Endothelial cell of umbilical vein (primary cell): ENCODE measurements around the gene CELSR1. TPM values are rescaled to one million over a fixed set of nuclear protein-coding genes. Genes with fewer than 3 reads are reported as not detected.

Experiments used
- BruUV-seq: library from RNA; stranded (reverse); fragments of 400-500 nt; replicated peaks from 2 replicates; lab custom pipeline; 2021; lab: Mats Ljungman, UMichigan
- CTCF ChIA-PET: fragments of 300-600, 350-600 bp; sonication (Branson Sonifier 250); formaldehyde crosslinking; loops from one replicate; lab custom pipeline; 2021; ENCODE audit warnings: antibody characterized with exemption, inconsistent platforms; lab: Charles Lee
- POLR2A ChIA-PET: fragments of 300-600, 350-600 bp; sonication (Branson Sonifier 250); formaldehyde crosslinking; loops from one replicate; lab custom pipeline; 2021; ENCODE audit warnings: antibody characterized with exemption, inconsistent platforms; lab: Charles Lee
- DNase-seq: peaks from one replicate; pipeline ENCODE4 v3.0.0-alpha.2; 2011; ENCODE audit warnings: low read depth, low spot score
- FAIRE-seq: peaks from 2 replicates; lab custom pipeline; 2011; peaks lifted over from hg19 to GRCh38; lab: Jason Lieb, UNC
- H2AFZ ChIP-seq: 2 replicates; pipeline ENCODE4 v1.6.0; 2012; ENCODE audit warnings: low read depth, low read length, control low read depth, inconsistent platforms
- H3K27ac ChIP-seq: 2 replicates; pipeline ENCODE4 v1.5.1; 2011; ENCODE audit warnings: low read depth, mild to moderate bottlenecking, control low read depth, low read length, moderate library complexity; ENCODE audit not compliant: insufficient read depth
- H3K27me3 ChIP-seq, 2 experiments: 2 replicates each; pipeline versions ENCODE4 v1.6.0 to v1.6.1; 2011; ENCODE audit warnings: low read length in 2 of 2, mixed read lengths in 1 of 2; ENCODE audit not compliant: control insufficient read depth in 2 of 2, insufficient read depth in 2 of 2
- H3K36me3 ChIP-seq, 2 experiments: 2 replicates in 1 of 2; 3 replicates in 1 of 2; pipeline ENCODE4 v1.5.1; 2011; ENCODE audit warnings: low read length in 2 of 2, mild to moderate bottlenecking in 1 of 2, moderate library complexity in 1 of 2; ENCODE audit not compliant: control insufficient read depth in 2 of 2, insufficient read depth in 2 of 2; ENCODE audit errors: extremely low read depth in 1 of 2
- H3K4me1 ChIP-seq: 3 replicates; pipeline ENCODE4 v1.5.1; 2011; ENCODE audit warnings: mild to moderate bottlenecking, low read length; ENCODE audit not compliant: control insufficient read depth, insufficient read depth; ENCODE audit errors: extremely low read depth
- H3K4me2 ChIP-seq: 2 replicates; pipeline ENCODE4 v1.6.1; 2011; ENCODE audit warnings: low read length, control low read depth, mixed read lengths; ENCODE audit not compliant: insufficient read depth
- H3K4me3 ChIP-seq, 3 experiments: fragments of 200-600 bp in 1 of 3; sonication (generic), shearing (Covaris generic) in 1 of 3; replicated peaks in 1 of 3; 2 replicates each; pipeline ENCODE4 v1.5.1; 2011 to 2016; ENCODE audit warnings: control low read depth in 3 of 3, low read length in 3 of 3, mild to moderate bottlenecking in 2 of 3, inconsistent platforms in 1 of 3, low read depth in 1 of 3, moderate library complexity in 1 of 3; ENCODE audit not compliant: insufficient read depth in 1 of 3
- H3K79me2 ChIP-seq: 2 replicates; pipeline ENCODE4 v1.6.0; 2012; ENCODE audit warnings: low read length, inconsistent platforms; ENCODE audit not compliant: control insufficient read depth, insufficient read depth
- H3K9ac ChIP-seq: replicated peaks from 2 replicates; pipeline ENCODE3; 2011; ENCODE audit warnings: low read length, control low read depth; ENCODE audit not compliant: insufficient read depth; ENCODE audit errors: extremely low read depth
- H3K9me1 ChIP-seq: replicated peaks from 3 replicates; pipeline ENCODE4 v1.6.0; 2011; ENCODE audit warnings: mild to moderate bottlenecking, low read length; ENCODE audit not compliant: control insufficient read depth, insufficient read depth; ENCODE audit errors: extremely low read depth
- H3K9me3 ChIP-seq: replicated peaks from 2 replicates; pipeline ENCODE4 v1.5.1; 2012; ENCODE audit warnings: low read length, inconsistent platforms; ENCODE audit not compliant: control insufficient read depth, insufficient read depth
- H4K20me1 ChIP-seq: replicated peaks from 2 replicates; pipeline ENCODE3; 2011; ENCODE audit warnings: mild to moderate bottlenecking, low read length; ENCODE audit not compliant: control insufficient read depth, insufficient read depth; ENCODE audit errors: extremely low read depth
- CTCF ChIP-seq, 2 donors: IDR thresholded peaks; 1 replicate in 1 of 2; 2 replicates in 1 of 2; pipeline ENCODE4 v1.5.1; 2011; ENCODE audit warnings: low read length in 2 of 2, mild to moderate bottlenecking in 2 of 2, moderate library complexity in 2 of 2, control low read depth in 1 of 2, inconsistent platforms in 1 of 2, low read depth in 1 of 2; ENCODE audit not compliant: insufficient read depth in 1 of 2; ENCODE audit errors: extremely low read depth in 1 of 2
- EZH2 ChIP-seq: IDR thresholded peaks from 2 replicates; pipeline ENCODE4 v1.6.1; 2012; ENCODE audit warnings: borderline replicate concordance, low read depth, mild to moderate bottlenecking, moderate library complexity, low read length, inconsistent platforms; ENCODE audit not compliant: severe bottlenecking
- FOS ChIP-seq: IDR thresholded peaks from 2 replicates; pipeline ENCODE4 v1.6.1; 2011; ENCODE audit warnings: mild to moderate bottlenecking, low read length, moderate library complexity, borderline replicate concordance; ENCODE audit not compliant: insufficient read depth
- GATA2 ChIP-seq: IDR thresholded peaks from 2 replicates; pipeline ENCODE4 v1.7.0; 2011; ENCODE audit warnings: low read depth, mild to moderate bottlenecking, moderate library complexity, mixed read lengths, low read length; ENCODE audit not compliant: insufficient read length, insufficient read depth
- JUN ChIP-seq: IDR thresholded peaks from 2 replicates; pipeline ENCODE4 v1.6.1; 2011; ENCODE audit warnings: borderline replicate concordance, low read depth; ENCODE audit not compliant: insufficient read length, insufficient read depth
- MAX ChIP-seq: IDR thresholded peaks from 2 replicates; pipeline ENCODE4 v1.6.1; 2011; ENCODE audit not compliant: insufficient read depth, insufficient read length
- MYC ChIP-seq: IDR thresholded peaks from one replicate; pipeline ENCODE4 v1.6.1; 2011; ENCODE audit warnings: mild to moderate bottlenecking, low read depth, low read length
- POLR2A ChIP-seq: IDR thresholded peaks from 2 replicates; pipeline ENCODE4 v1.6.1; 2012; ENCODE audit warnings: low read depth, mild to moderate bottlenecking, control low read depth, low read length
- POLR2AphosphoS5 ChIP-seq: IDR thresholded peaks from 2 replicates; pipeline ENCODE4 v1.6.1; 2012; ENCODE audit warnings: low read depth, mild to moderate bottlenecking, control low read depth, low read length, moderate library complexity; ENCODE audit not compliant: insufficient read depth
- dilution Hi-C: fragments of 300-500 bp; cut with MboI; formaldehyde crosslinking; loops from one replicate; pipeline ENCODE4 v1.15.0; 2019; ENCODE audit warnings: low sequenced_read_pairs; ENCODE audit not compliant: extremely low pct_ligation_motif_present
- intact Hi-C: fragments of 100-400 bp; cut with micrococcal nuclease; formaldehyde crosslinking; loops from one replicate; pipeline ENCODE4 v1.10.0; 2022
- polyA plus RNA-seq, 4 experiments: library from polyadenylated mRNA; depleted of rRNA in 3 of 4; stranded (reverse) in 3 of 4; unstranded in 1 of 4; fragments of >200 nt; gene quantifications; 2 replicates each; pipeline versions ENCODE4 v1.2.1 to v1.2.3, GENCODE V29; 2011 to 2012; ENCODE audit warnings: missing spikeins in 1 of 4
- total RNA-seq: library from RNA; stranded (reverse); gene quantifications from 2 replicates; pipeline ENCODE4 v1.2.3, GENCODE V29; 2021

Gene CELSR1
- total and polyA plus RNA-seq, 2 donors (not counting 3 experiments of a cell fraction or from before 2014, with no cell fraction given) = 3.7 to 5.4 TPM

- no peak overlapping the region for H3K4me2 ChIP-seq
- no peaks in the 10 kb centered on the region for H3K27me3 ChIP-seq
- H3K9me1 ChIP-seq = no peaks in the 10 kb centered on the region
- no peaks in the 10 kb centered on the region for H3K9me3 ChIP-seq
- H3K9ac ChIP-seq = no peak overlapping the region
- no peak for TF ChIP-seq POLR2A
- TF ChIP-seq FOS = no peak
- no peak for TF ChIP-seq POLR2AphosphoS5
- no peak for TF ChIP-seq CTCF (IDR thresholded peaks at IDR 0.05; ENCODE audit: extremely low read depth in 1 of 2, insufficient read depth in 1 of 2, low read depth in 1 of 2, low read length in 2 of 2)
- TF ChIP-seq MAX = no peak
- TF ChIP-seq EZH2 = no peak
- no peak for TF ChIP-seq MYC
- no peak for TF ChIP-seq JUN
- no peak for TF ChIP-seq GATA2
- no peaks in the 10 kb centered on the region for H3K4me1 ChIP-seq
- H2AFZ ChIP-seq = no peak overlapping the region
- FAIRE-seq (no peak), DNase-seq (no peak)
- dilution Hi-C loops (no loop called here), intact Hi-C loops (no loop called here)
- CTCF ChIA-PET = no interaction called here
- POLR2A ChIA-PET = no interaction called here
- BruUV-seq = no TSS peak
- no peak overlapping the region for H3K4me3 ChIP-seq
- no peak overlapping the region for H3K27ac ChIP-seq
- no peaks in the 10 kb centered on the region for H3K36me3 ChIP-seq
- no peaks in the 10 kb centered on the region for H3K79me2 ChIP-seq
- H4K20me1 ChIP-seq = no peaks in the 10 kb centered on the region
These were observed 32.7 kb upstream of the CELSR1 start for GRCh38 chr22:46569848-46570695.
